ENCODE data around the gene CYP4A22. TPM values are rescaled to one million over a fixed set of nuclear protein-coding genes. Genes with fewer than 3 reads are reported as not detected.
"Not testable (repeated sequence)": the region's sequence is repeated elsewhere in the genome, so short reads cannot be mapped to it uniquely, and the experiment has no call there.

The CYP4A22 gene
- total RNA-seq, 1 experiment from 2014 or later, result not detected

- Histone ChIP-seq H2AFZ (ENCODE audit: low read length) (no peak overlapping the region), H3K79me1 (ENCODE audit: insufficient read depth, low read depth, low read length, poor library complexity, severe bottlenecking) (no peaks in the 10 kb centered on the region), H2BK120ac (ENCODE audit: low read depth, low read length, poor library complexity, severe bottlenecking) (no peak overlapping the region), H2BK12ac (ENCODE audit: insufficient read length, low read depth, low read length) (no peak overlapping the region), H3T11ph (ENCODE audit: low read length) (no peak overlapping the region), H3K23me2 (ENCODE audit: insufficient read length, low read depth, low read length, poor library complexity, severe bottlenecking) (no peaks in the 10 kb centered on the region), H3K23ac (ENCODE audit: insufficient read length, low read depth, low read length) (no peak overlapping the region), H3K9me3 (ENCODE audit: control insufficient read depth, low read depth, low read length) (no peaks in the 10 kb centered on the region), H2BK5ac (ENCODE audit: insufficient read length, low read length) (no peak overlapping the region), H2BK20ac (ENCODE audit: low read depth, low read length, poor library complexity, severe bottlenecking) (no peak overlapping the region), H3K4me2 (ENCODE audit: insufficient read depth, insufficient read length, low read length) (no peak overlapping the region), H3K9ac (ENCODE audit: extremely low read depth, insufficient read length, low read length) (no peak overlapping the region), H4K5ac (ENCODE audit: insufficient read length, low read depth, low read length) (no peak overlapping the region), H3K27ac (ENCODE audit: insufficient read length, low read depth, low read length) (no peak overlapping the region), H4K8ac (replicated peaks; ENCODE audit: insufficient read length, low read depth, low read length) (no peak overlapping the region), H3K4me1 (ENCODE audit: insufficient read depth, low read length) (peaks cover 7% of the 10 kb centered on the region), H3K56ac (ENCODE audit: insufficient read length, low read depth, low read length) (no peak overlapping the region), H3K14ac (ENCODE audit: insufficient read depth, low read length) (no peak overlapping the region), H2BK15ac (ENCODE audit: low read depth, low read length) (no peak overlapping the region), H3K27me3 (ENCODE audit: insufficient read depth, low read length) (peaks cover 9% of the 10 kb centered on the region; the same call in 1 of the 2 replicates), H2AK5ac (ENCODE audit: insufficient read length, low read length) (no peak overlapping the region), H4K20me1 (ENCODE audit: control insufficient read depth, insufficient read depth, insufficient read length) (no peaks in the 10 kb centered on the region), H3K79me2 (ENCODE audit: insufficient read depth, low read length) (no peaks in the 10 kb centered on the region), H4K91ac (ENCODE audit: insufficient read length, low read depth, low read length) (no peak overlapping the region), H3K18ac (ENCODE audit: insufficient read length, low read depth, low read length) (no peak overlapping the region), H3K4ac (ENCODE audit: low read depth, low read length) (no peak overlapping the region)
- no peak for TF ChIP-seq CTCF (conservative IDR thresholded peaks at IDR 0.05)
- H3K9me3 Mint-ChIP-seq, result no peaks in the 10 kb centered on the region
- DNase-seq, result peak; percentile 10
- no peak overlapping the region for H3K27ac Mint-ChIP-seq
- peaks cover 31 to 40% of the 10 kb centered on the region in 2 experiments for H3K4me1 Mint-ChIP-seq
- H3K36me3 Mint-ChIP-seq (ENCODE audit: insufficient read depth in 1 of 3, low read depth in 3 of 3), result no peaks in the 10 kb centered on the region
- no peak overlapping the region for H3K4me3 Mint-ChIP-seq
- H3K27me3 Mint-ChIP-seq (ENCODE audit: low read depth), result peaks cover 70% of the 10 kb centered on the region
Observed at GRCh38 chr1:47194311-47194710, 57.1 kb downstream of the CYP4A22 start.

DNA sequence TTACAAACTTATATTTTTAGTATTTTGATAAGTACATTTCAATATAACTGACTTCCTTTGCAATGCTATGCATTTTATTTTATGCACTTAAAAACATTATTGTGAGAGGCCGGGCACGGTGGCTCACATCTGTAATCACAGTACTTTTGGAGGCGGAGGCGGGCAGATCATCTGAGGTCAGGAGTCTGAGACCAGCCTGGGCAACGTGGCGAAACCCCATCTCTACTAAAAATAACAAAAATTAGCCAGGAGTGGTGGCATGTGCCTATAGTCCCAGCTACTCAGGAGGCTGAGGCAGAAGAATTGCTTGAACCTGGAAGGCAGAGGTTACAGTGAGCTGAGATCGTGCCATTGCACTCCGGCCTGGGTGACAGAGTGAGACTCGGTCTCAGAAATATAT, 58.7 kb downstream of the CYP4A22 start:
- H3K4me1 ChIP-seq (ENCODE audit: insufficient read depth, low read length); H3K36me3 Mint-ChIP-seq (ENCODE audit: insufficient read depth in 1 of 3, low read depth in 3 of 3); H3K79me2 ChIP-seq (ENCODE audit: insufficient read depth, low read length); H3K27me3 ChIP-seq (ENCODE audit: insufficient read depth, low read length); H4K8ac ChIP-seq (replicated peaks; ENCODE audit: insufficient read length, low read depth, low read length); H3K27ac Mint-ChIP-seq; DNase-seq; H3K4me3 Mint-ChIP-seq; H3K9me3 Mint-ChIP-seq; H4K5ac ChIP-seq (ENCODE audit: insufficient read length, low read depth, low read length); H3K9me3 ChIP-seq (ENCODE audit: control insufficient read depth, low read depth, low read length); H3K4me2 ChIP-seq (ENCODE audit: insufficient read depth, insufficient read length, low read length); H2AFZ ChIP-seq (ENCODE audit: low read length); H3K9ac ChIP-seq (ENCODE audit: extremely low read depth, insufficient read length, low read length); H3K56ac ChIP-seq (ENCODE audit: insufficient read length, low read depth, low read length); H2BK12ac ChIP-seq (ENCODE audit: insufficient read length, low read depth, low read length); H3K27ac ChIP-seq (ENCODE audit: insufficient read length, low read depth, low read length); H3K4ac ChIP-seq (ENCODE audit: low read depth, low read length); H3K79me1 ChIP-seq (ENCODE audit: insufficient read depth, low read depth, low read length, poor library complexity, severe bottlenecking); H3K23ac ChIP-seq (ENCODE audit: insufficient read length, low read depth, low read length); H3T11ph ChIP-seq (ENCODE audit: low read length); H2BK15ac ChIP-seq (ENCODE audit: low read depth, low read length); H4K91ac ChIP-seq (ENCODE audit: insufficient read length, low read depth, low read length); H2AK5ac ChIP-seq (ENCODE audit: insufficient read length, low read length); H3K14ac ChIP-seq (ENCODE audit: insufficient read depth, low read length); H2BK120ac ChIP-seq (ENCODE audit: low read depth, low read length, poor library complexity, severe bottlenecking); H3K18ac ChIP-seq (ENCODE audit: insufficient read length, low read depth, low read length); H2BK5ac ChIP-seq (ENCODE audit: insufficient read length, low read length); H3K23me2 ChIP-seq (ENCODE audit: insufficient read length, low read depth, low read length, poor library complexity, severe bottlenecking); H2BK20ac ChIP-seq (ENCODE audit: low read depth, low read length, poor library complexity, severe bottlenecking); H4K20me1 ChIP-seq (ENCODE audit: control insufficient read depth, insufficient read depth, insufficient read length): not testable (repeated sequence)
- Mint-ChIP-seq H3K4me1 (peaks cover 22 to 29% of the 10 kb centered on the region in 2 experiments), H3K27me3 (ENCODE audit: low read depth) (peaks cover 81% of the 10 kb centered on the region)
- no CpG with 5 or more reads among the region's 9 CpGs for WGBS (ENCODE audit: extremely low coverage, insufficient read length, low lambda C conversion rate)
